Inferior parietal cortex (tissue), 1 donor: ENCODE measurements around the gene TAS2R10.
"Not testable (repeated sequence)": the region's sequence is repeated elsewhere in the genome, so short reads cannot be mapped to it uniquely, and the experiment has no call there.

Source experiments
- DNase-seq: peaks from one replicate; pipeline ENCODE4 v3.0.0-alpha.2; 2016; ENCODE audit errors: extremely low spot score

TAS2R10 gene

GRCh38 chr12:10826258-10826657 is at the start of gene TAS2R10:
Gene TAS2R10 (minus strand): TSS chr12:10826358. CDS start chr12:10826269, 89 bp downstream.
- no peak for DNase-seq

- no peak for DNase-seq
These were observed 47.2 kb upstream of the TAS2R10 start for GRCh38 chr12:10873378-10873777.

- DNase-seq = no peak
These were observed 41.2 kb upstream of the TAS2R10 start for GRCh38 chr12:10867381-10867780.

GRCh38 chr12:10863512-10864218 is 37.5 kb upstream of the TAS2R10 start:
- no peak for DNase-seq

- no peak for DNase-seq
These were observed 35.2 kb upstream of the TAS2R10 start for GRCh38 chr12:10861366-10861765.

GRCh38 chr12:10855807-10856206 is 29.6 kb upstream of the TAS2R10 start:
- no peak for DNase-seq

GRCh38 chr12:10853776-10854175 is 27.6 kb upstream of the TAS2R10 start:
- no peak for DNase-seq

- DNase-seq = no peak
These were observed 25.2 kb upstream of the TAS2R10 start for GRCh38 chr12:10851243-10851858.

- no peak for DNase-seq
These were observed 23.3 kb upstream of the TAS2R10 start, which contains the start of gene PRR4 for GRCh38 chr12:10849425-10849878. Gene PRR4 (minus strand): TSS chr12:10849475. CDS start chr12:10849437, 38 bp downstream.

GRCh38 chr12:10847744-10848143 is 21.6 kb upstream of the TAS2R10 start:
- no peak for DNase-seq

GRCh38 chr12:10842862-10843261 is 16.7 kb upstream of the TAS2R10 start:
- DNase-seq = no peak

- DNase-seq = no peak
These were observed 12.3 kb upstream of the TAS2R10 start for GRCh38 chr12:10838461-10838860.

- no peak for DNase-seq
These were observed 3.8 kb upstream of the TAS2R10 start for GRCh38 chr12:10829994-10830393.

- DNase-seq = no peak
These were observed 1.2 kb downstream of the TAS2R10 start for GRCh38 chr12:10824957-10825356.

- no peak for DNase-seq
These were observed 14.1 kb downstream of the TAS2R10 start for GRCh38 chr12:10811883-10812536.

GRCh38 chr12:10810068-10810467 is 16.1 kb downstream of the TAS2R10 start, which contains the start of gene TAS2R9:
Gene TAS2R9 (minus strand): TSS chr12:10810168. CDS start chr12:10810075, 93 bp downstream.
- DNase-seq = no peak

- DNase-seq = no peak
These were observed 19.0 kb downstream of the TAS2R10 start, which contains the start of gene TAS2R8 for GRCh38 chr12:10807186-10807585. Gene TAS2R8 (minus strand): TSS chr12:10807286. CDS start chr12:10806980, 306 bp downstream.

- no peak for DNase-seq
These were observed 23.6 kb downstream of the TAS2R10 start, which contains the start of gene TAS2R7 for GRCh38 chr12:10802587-10802986. Gene TAS2R7 (minus strand): TSS chr12:10802627. CDS start chr12:10802570, 57 bp downstream.

GRCh38 chr12:10801741-10802140 is 24.4 kb downstream of the TAS2R10 start:
- no peak for DNase-seq

GRCh38 chr12:10794222-10794621 is 31.9 kb downstream of the TAS2R10 start:
- DNase-seq = no peak

GRCh38 chr12:10791769-10792168 is 34.4 kb downstream of the TAS2R10 start:
- DNase-seq = not testable (repeated sequence)

- DNase-seq = no peak
These were observed 42.9 kb downstream of the TAS2R10 start for GRCh38 chr12:10783252-10783651.
